Measurements from ENCODE around the gene MICOS13. TPM values are rescaled to one million over a fixed set of nuclear protein-coding genes. Genes with fewer than 3 reads are reported as not detected.

The MICOS13 gene
- total RNA-seq, 4 donors from 2014 or later = 46.4 to 70.0 (median 59.3) TPM

DNA sequence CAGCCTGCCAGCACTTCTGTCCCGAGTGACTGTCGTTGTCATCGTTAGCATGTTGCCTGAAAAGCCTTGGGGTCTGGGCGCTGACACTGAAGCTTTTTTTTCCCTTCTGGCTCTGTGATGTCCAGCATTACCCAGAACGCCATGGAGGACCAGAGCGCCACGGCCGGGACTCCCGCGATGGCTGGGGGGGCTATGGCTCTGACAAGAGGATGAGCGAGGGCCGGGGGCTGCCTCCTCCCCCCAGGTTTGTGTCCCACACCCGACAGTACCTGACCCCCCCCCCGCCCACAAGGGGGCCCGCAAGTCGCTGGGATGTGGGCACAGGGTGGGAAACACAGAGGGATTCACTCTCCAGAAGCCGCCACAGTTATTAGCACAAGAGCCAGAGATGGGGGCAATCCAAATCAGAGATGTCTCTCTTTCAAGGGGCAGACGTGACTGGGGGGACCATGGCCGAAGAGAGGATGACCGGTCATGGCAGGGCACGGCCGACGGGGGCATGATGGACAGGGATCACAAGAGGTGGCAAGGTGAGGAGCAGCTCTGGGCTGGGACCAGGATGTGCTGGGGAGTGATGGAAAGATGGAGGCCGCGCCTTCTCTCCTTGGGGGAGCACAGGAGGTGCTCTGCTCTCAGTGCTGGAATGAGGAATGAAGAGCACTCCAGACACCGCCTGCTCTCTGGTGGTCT is 13.2 kb downstream of the MICOS13 start:
- Histone ChIP-seq H3K27ac (replicated peaks in 1 of 4) (no peak overlapping the region), H3K4me1 (no peaks in the 10 kb centered on the region), H3K4me3 (no peak overlapping the region), H3K9me3 (no peaks in the 10 kb centered on the region), H3K36me3 (peaks cover 75 to 91% (median 90%) of the 10 kb centered on the region in 4 donors), H3K27me3 (no peaks in the 10 kb centered on the region)
- TF ChIP-seq POLR2A (IDR thresholded peaks at IDR 0.05; ENCODE audit: low read depth) (no peak), POLR2AphosphoS5 (IDR thresholded peaks at IDR 0.05) (no peak), EP300 (IDR thresholded peaks at IDR 0.05) (no peak)
- TF ChIP-seq, protein P1, sequence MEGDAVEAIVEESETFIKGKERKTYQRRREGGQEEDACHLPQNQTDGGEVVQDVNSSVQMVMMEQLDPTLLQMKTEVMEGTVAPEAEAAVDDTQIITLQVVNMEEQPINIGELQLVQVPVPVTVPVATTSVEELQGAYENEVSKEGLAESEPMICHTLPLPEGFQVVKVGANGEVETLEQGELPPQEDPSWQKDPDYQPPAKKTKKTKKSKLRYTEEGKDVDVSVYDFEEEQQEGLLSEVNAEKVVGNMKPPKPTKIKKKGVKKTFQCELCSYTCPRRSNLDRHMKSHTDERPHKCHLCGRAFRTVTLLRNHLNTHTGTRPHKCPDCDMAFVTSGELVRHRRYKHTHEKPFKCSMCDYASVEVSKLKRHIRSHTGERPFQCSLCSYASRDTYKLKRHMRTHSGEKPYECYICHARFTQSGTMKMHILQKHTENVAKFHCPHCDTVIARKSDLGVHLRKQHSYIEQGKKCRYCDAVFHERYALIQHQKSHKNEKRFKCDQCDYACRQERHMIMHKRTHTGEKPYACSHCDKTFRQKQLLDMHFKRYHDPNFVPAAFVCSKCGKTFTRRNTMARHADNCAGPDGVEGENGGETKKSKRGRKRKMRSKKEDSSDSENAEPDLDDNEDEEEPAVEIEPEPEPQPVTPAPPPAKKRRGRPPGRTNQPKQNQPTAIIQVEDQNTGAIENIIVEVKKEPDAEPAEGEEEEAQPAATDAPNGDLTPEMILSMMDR (IDR thresholded peaks at IDR 0.05) = no peak
- 89% methylated on average over 11 of the region's 26 CpGs for WGBS
- intact Hi-C loops (cut with DNase I) = no loop called here
- DNase-seq (ENCODE audit: extremely low spot score) = no peak

DNA sequence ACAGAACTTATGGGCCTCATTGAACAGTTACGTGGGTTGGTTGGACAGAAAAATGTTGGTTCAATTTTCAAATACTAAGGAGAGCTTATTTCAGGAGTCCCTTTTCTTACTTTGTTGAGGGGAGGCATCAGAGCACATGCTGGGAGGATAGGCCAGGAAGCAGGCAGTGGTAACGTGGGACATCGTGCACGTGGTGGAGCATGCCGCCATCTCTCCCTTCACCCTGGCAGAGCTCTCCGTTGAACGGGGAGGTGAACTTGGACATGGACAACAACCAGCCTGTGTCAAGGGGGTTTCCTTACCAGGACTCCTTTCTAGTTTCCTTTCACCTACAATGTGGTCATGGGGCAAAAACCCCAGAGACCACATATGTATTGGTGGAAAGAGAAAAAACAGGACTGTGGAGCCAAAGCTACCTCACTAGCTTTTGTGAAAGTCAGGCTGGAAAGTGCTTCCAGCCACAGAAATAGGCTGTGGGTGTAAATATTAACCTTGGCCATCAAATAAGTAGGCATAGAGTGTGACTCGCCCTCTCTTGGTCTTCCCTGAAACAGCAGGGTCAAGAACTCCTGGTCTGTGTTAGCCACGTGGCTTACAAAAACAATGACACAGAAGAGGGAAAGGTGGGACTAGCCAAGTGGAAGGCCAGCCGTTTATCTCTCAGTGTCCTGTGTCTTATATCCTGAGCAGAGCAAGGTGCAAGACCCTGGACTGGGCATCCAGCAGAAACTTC is 14.4 kb downstream of the MICOS13 start:
- no peak overlapping the region for H3K27ac ChIP-seq (replicated peaks in 1 of 4)
- H3K27me3 ChIP-seq = no peaks in the 10 kb centered on the region
- no peak for DNase-seq (ENCODE audit: extremely low spot score)
- intact Hi-C loops (cut with DNase I) = no loop called here
- H3K9me3 ChIP-seq = no peaks in the 10 kb centered on the region
- peaks cover 86 to 94% (median 93%) of the 10 kb centered on the region in 4 donors for H3K36me3 ChIP-seq
- TF ChIP-seq POLR2AphosphoS5 (IDR thresholded peaks at IDR 0.05) (no peak), POLR2A (IDR thresholded peaks at IDR 0.05; ENCODE audit: low read depth) (no peak), EP300 (IDR thresholded peaks at IDR 0.05) (no peak)
- TF ChIP-seq, protein P1 (IDR thresholded peaks at IDR 0.05) = no peak
- 74% methylated on average over 10 of the region's 10 CpGs for WGBS
- H3K4me1 ChIP-seq = no peaks in the 10 kb centered on the region
- H3K4me3 ChIP-seq = no peak overlapping the region

DNA sequence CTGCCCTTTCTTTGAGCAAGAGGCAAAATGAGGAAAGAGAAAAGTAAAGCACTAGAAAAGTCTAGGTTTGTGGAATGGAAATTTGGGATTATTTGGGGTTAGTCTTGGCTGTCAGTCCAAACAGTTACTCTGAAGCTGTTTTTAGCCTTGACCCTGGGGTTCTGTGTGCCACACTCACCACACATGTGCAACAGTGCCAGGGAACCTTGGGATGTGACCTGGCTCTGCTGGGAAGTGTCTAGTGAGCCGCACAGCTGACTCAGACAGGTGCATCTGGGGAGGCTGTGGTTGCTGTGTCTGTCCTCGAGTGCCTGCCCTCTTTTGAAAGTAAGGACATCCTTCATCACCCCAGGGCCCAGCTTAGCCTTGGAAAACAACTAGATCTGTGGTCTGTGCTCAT is 15.8 kb downstream of the MICOS13 start:
- intact Hi-C loops (cut with DNase I) = no loop called here
- Histone ChIP-seq H3K4me1 (no peaks in the 10 kb centered on the region), H3K4me3 (no peak overlapping the region), H3K27ac (replicated peaks in 1 of 4) (no peak overlapping the region), H3K36me3 (peaks cover 95 to 100% (median 98%) of the 10 kb centered on the region in 4 donors), H3K27me3 (no peaks in the 10 kb centered on the region), H3K9me3 (no peaks in the 10 kb centered on the region)
- WGBS = 93% methylated on average over 2 of the region's 2 CpGs
- no peak for DNase-seq (ENCODE audit: extremely low spot score)
- no peak for TF ChIP-seq POLR2AphosphoS5 (IDR thresholded peaks at IDR 0.05)
- TF ChIP-seq POLR2A (IDR thresholded peaks at IDR 0.05; ENCODE audit: low read depth) = no peak
- TF ChIP-seq, protein P1 (IDR thresholded peaks at IDR 0.05) = no peak
- TF ChIP-seq EP300 (IDR thresholded peaks at IDR 0.05) = no peak

DNA sequence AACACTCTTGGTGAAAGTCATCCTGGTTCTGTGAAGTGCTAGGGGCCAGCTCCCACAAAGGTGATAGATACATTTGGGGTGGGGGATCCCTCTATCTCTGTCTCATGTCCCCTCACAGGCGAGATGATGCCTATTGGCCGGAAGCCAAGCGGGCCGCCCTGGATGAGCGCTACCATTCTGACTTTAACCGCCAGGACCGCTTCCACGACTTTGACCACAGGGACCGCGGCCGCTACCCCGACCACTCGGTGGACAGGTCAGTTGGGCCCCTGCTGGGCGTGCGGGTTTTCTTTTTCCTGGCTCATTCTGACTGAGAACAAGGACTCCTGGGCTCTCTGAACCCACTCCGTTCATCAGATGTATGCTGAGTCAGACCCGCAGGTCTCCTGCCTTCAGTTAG is 16.4 kb downstream of the MICOS13 start:
- intact Hi-C loops (cut with DNase I) = no loop called here
- Histone ChIP-seq H3K9me3 (no peaks in the 10 kb centered on the region), H3K27ac (replicated peaks in 1 of 4) (no peak overlapping the region), H3K4me3 (no peak overlapping the region), H3K36me3 (peaks cover 95 to 100% (median 98%) of the 10 kb centered on the region in 4 donors), H3K4me1 (no peaks in the 10 kb centered on the region), H3K27me3 (no peaks in the 10 kb centered on the region)
- no peak for DNase-seq (ENCODE audit: extremely low spot score)
- WGBS = 96% methylated on average over 12 of the region's 17 CpGs
- TF ChIP-seq EP300 (IDR thresholded peaks at IDR 0.05) = no peak
- TF ChIP-seq POLR2AphosphoS5 (IDR thresholded peaks at IDR 0.05) = no peak
- TF ChIP-seq POLR2A (IDR thresholded peaks at IDR 0.05; ENCODE audit: low read depth) = no peak
- TF ChIP-seq, protein P1 (IDR thresholded peaks at IDR 0.05) = no peak

Data from esophagus muscularis mucosa (tissue), 4 donors.